Chondrocyte (in vitro differentiated cells): ENCODE measurements around the gene TRPV4. TPM values are rescaled to one million over a fixed set of nuclear protein-coding genes. Genes with fewer than 3 reads are reported as not detected.
"Not testable (repeated sequence)": the region's sequence is repeated elsewhere in the genome, so short reads cannot be mapped to it uniquely, and the experiment has no call there.

Source experiments
- DNase-seq: peaks from one replicate; pipeline ENCODE4 v3.0.0; 2021; ENCODE audit warnings: mixed read lengths, low spot score
- H3K27ac Mint-ChIP-seq: one replicate; pipeline ENCODE4 v1.8.0; 2021; ENCODE audit warnings: mild to moderate bottlenecking, moderate library complexity, mixed read lengths; ENCODE audit not compliant: unreplicated experiment
- H3K27me3 Mint-ChIP-seq: 2 replicates; pipeline ENCODE4 v1.8.0; 2021; ENCODE audit warnings: low read depth, mixed read lengths
- H3K36me3 Mint-ChIP-seq: 2 replicates; pipeline ENCODE4 v1.8.0; 2021; ENCODE audit warnings: low read depth, mixed read lengths
- H3K4me1 Mint-ChIP-seq: 2 replicates; pipeline ENCODE4 v1.8.0; 2021; ENCODE audit warnings: low read depth, mild to moderate bottlenecking, mixed read lengths
- H3K4me3 Mint-ChIP-seq: one replicate; pipeline ENCODE4 v1.8.0; 2021; ENCODE audit warnings: mild to moderate bottlenecking, moderate library complexity, mixed read lengths; ENCODE audit not compliant: unreplicated experiment
- H3K9me3 Mint-ChIP-seq: 2 replicates; pipeline ENCODE4 v1.8.0; 2021; ENCODE audit warnings: low read depth, mixed read lengths
- total RNA-seq: library from RNA; stranded (reverse); gene quantifications from 3 replicates; pipeline ENCODE4 v1.2.1, GENCODE V29; 2021
- TF ChIP-seq, protein P1 (sequence below): fragments of 200-600 bp; sonication (generic); IDR thresholded peaks from 2 replicates; pipeline ENCODE4 v1.5.0; 2021; ENCODE audit warnings: antibody characterized with exemption, mild to moderate bottlenecking, moderate library complexity

TRPV4 gene
- total RNA-seq, 1 donor from 2014 or later = 2.2 TPM

DNA sequence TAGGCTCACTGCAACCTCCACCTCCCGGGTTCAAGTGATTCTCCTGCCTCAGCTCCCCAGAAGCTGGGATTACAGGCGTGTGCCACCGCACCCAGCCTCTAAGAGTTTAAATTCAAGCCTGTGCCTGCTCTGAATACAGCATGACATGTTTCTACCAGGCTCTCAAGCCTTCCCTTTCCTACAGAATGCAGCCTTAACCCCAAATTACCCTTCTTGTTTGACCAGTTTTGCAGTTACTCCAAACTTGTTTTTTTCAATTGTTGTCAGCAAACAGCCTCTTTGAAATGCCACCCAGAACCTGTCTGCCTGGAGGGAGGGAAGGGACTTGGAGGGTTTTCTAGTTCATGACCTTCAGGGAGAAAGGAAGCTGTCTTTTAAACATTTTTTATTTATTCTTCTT lies 31.7 kb upstream of the TRPV4 start:
- Mint-ChIP-seq H3K4me3 (no peak overlapping the region), H3K36me3 (no peaks in the 10 kb centered on the region), H3K27ac (peak overlapping the region; percentile 66), H3K9me3 (no peaks in the 10 kb centered on the region), H3K4me1 (peaks cover 17% of the 10 kb centered on the region), H3K27me3 (no peaks in the 10 kb centered on the region)
- TF ChIP-seq, protein P1, sequence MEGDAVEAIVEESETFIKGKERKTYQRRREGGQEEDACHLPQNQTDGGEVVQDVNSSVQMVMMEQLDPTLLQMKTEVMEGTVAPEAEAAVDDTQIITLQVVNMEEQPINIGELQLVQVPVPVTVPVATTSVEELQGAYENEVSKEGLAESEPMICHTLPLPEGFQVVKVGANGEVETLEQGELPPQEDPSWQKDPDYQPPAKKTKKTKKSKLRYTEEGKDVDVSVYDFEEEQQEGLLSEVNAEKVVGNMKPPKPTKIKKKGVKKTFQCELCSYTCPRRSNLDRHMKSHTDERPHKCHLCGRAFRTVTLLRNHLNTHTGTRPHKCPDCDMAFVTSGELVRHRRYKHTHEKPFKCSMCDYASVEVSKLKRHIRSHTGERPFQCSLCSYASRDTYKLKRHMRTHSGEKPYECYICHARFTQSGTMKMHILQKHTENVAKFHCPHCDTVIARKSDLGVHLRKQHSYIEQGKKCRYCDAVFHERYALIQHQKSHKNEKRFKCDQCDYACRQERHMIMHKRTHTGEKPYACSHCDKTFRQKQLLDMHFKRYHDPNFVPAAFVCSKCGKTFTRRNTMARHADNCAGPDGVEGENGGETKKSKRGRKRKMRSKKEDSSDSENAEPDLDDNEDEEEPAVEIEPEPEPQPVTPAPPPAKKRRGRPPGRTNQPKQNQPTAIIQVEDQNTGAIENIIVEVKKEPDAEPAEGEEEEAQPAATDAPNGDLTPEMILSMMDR = no peak
- DNase-seq = no peak

GRCh38 chr12:109863847-109864712 lies 30.9 kb upstream of the TRPV4 start:
- TF ChIP-seq, protein P1 = no peak
- DNase-seq = no peak
- no peaks in the 10 kb centered on the region for H3K9me3 Mint-ChIP-seq
- H3K27ac Mint-ChIP-seq = peak overlapping the region; percentile 54
- no peaks in the 10 kb centered on the region for H3K36me3 Mint-ChIP-seq
- peaks cover 17% of the 10 kb centered on the region for H3K4me1 Mint-ChIP-seq
- H3K27me3 Mint-ChIP-seq = no peaks in the 10 kb centered on the region
- no peak overlapping the region for H3K4me3 Mint-ChIP-seq

DNA sequence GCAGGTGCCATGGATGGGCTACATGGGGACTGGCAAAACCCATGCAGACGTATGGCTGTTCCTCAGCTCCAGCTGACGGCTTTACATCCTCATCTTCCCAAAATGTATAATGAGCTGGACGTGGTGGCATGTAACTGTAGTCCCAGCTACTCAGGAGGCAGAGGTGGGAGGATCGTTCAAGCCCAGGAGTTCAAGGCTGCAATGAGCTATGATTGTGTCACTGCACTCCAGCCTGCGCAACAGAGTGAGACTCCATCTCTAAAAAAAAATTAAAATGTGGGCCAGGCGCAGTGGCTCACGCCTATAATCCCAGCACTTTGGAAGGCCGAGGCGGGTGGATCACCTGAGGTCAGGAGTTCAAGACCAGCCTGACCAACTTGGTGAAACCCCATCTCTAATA lies 29.3 kb upstream of the TRPV4 start:
- H3K27ac Mint-ChIP-seq, DNase-seq, H3K9me3 Mint-ChIP-seq, H3K4me3 Mint-ChIP-seq, H3K27me3 Mint-ChIP-seq, H3K36me3 Mint-ChIP-seq: not testable (repeated sequence)
- peaks cover 15% of the 10 kb centered on the region for H3K4me1 Mint-ChIP-seq

DNA sequence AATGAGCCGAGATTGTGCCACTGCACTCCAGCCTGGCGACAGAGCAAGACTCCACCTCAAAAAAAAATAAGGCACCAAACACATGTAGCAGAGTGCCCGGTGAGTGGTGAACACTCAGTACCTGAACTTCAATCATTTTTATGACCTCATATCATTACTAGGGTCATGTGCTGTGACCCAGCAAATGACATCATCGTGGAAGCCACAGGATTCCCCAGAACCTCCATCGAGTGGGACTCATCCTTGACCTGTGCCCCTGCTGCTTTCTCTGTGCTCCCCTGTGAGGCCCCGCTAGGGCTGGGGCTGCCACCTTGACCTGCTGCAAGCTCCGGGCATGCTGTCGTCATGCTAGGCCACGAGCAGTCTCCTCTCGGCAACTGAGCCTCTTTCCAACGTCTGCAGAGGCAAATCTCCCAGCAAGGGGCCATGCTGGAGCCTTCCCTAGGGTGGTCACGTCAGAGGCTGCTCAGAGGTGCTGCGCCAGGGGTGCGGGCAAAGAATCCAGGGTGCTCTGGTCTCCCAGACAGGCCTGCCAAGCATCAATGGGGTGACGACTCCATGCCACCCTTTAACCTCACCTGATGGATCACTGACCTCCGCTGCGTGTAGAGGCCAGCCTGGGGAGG lies 28.6 kb upstream of the TRPV4 start:
- H3K4me3 Mint-ChIP-seq = no peak overlapping the region
- no peak overlapping the region for H3K27ac Mint-ChIP-seq
- peaks cover 15% of the 10 kb centered on the region for H3K4me1 Mint-ChIP-seq
- peaks cover 5% of the 10 kb centered on the region for H3K36me3 Mint-ChIP-seq
- TF ChIP-seq, protein P1 = no peak
- H3K9me3 Mint-ChIP-seq = no peaks in the 10 kb centered on the region
- no peaks in the 10 kb centered on the region for H3K27me3 Mint-ChIP-seq
- no peak for DNase-seq

GRCh38 chr12:109860977-109861376 lies 27.8 kb upstream of the TRPV4 start:
- Mint-ChIP-seq H3K4me1 (peaks cover 15% of the 10 kb centered on the region), H3K36me3 (peaks cover 5% of the 10 kb centered on the region), H3K4me3 (no peak overlapping the region), H3K9me3 (no peaks in the 10 kb centered on the region), H3K27me3 (no peaks in the 10 kb centered on the region), H3K27ac (no peak overlapping the region)
- no peak for DNase-seq
- TF ChIP-seq, protein P1 = no peak
